HepG2 (cell line): ENCODE data around the gene KCTD4. TPM values are rescaled to one million over a fixed set of nuclear protein-coding genes. Genes with fewer than 3 reads are reported as not detected.

Experiments
- ATAC-seq: fragments of 200-7000 bp; cut with Tn5 transposase; 3 replicates; pipeline ENCODE4 v1.9.1; 2020; ENCODE audit warnings: mild to moderate bottlenecking, moderate library complexity
- BruUV-seq: library from RNA; stranded (reverse); fragments of 400-500 nt; replicated peaks from 2 replicates; lab custom pipeline; 2021; lab: Mats Ljungman, UMichigan
- CTCF ChIA-PET: fragments of 300-600 bp; formaldehyde crosslinking; extraction: SDS; loops from one replicate; lab custom pipeline; 2021; ENCODE audit warnings: low total read pairs, inconsistent platforms, low intra/inter-chr PET ratio; lab: Yijun Ruan, JAX
- POLR2A ChIA-PET: fragments of 350-600 bp; sonication (Branson Sonifier 250); formaldehyde crosslinking; loops from one replicate; lab custom pipeline; 2020; ENCODE audit warnings: antibody characterized with exemption, inconsistent platforms; lab: Yijun Ruan, JAX
- DNase-seq: peaks from one replicate; pipeline ENCODE4 v3.0.0-alpha.2; 2015; ENCODE audit warnings: low spot score
- FAIRE-seq: peaks from 3 replicates; lab custom pipeline; 2011; peaks lifted over from hg19 to GRCh38; lab: Jason Lieb, UNC
- H2AFZ ChIP-seq: one replicate; pipeline ENCODE4 v1.6.1; 2011; ENCODE audit warnings: low read length, inconsistent platforms
- H3K27ac ChIP-seq: fragments of 300-600 bp; 3 replicates; pipeline ENCODE4 v1.8.0; 2011; ENCODE audit warnings: mixed run types, mild to moderate bottlenecking, mixed read lengths, low read length, inconsistent platforms; ENCODE audit not compliant: insufficient read depth; ENCODE audit errors: extremely low read length
- H3K27me3 ChIP-seq, 2 experiments: fragments of 200-600 bp in 1 of 2; 2 replicates in 1 of 2; 3 replicates in 1 of 2; pipeline versions ENCODE4 v1.6.0 to v1.8.0; 2011; ENCODE audit warnings: low read length in 2 of 2, mild to moderate bottlenecking in 2 of 2, moderate library complexity in 2 of 2, inconsistent platforms in 1 of 2; ENCODE audit not compliant: insufficient read depth in 2 of 2, control insufficient read depth in 1 of 2
- H3K36me3 ChIP-seq, 2 experiments: fragments of 200-600 bp in 1 of 2; replicated peaks in 1 of 2; 2 replicates in 1 of 2; 3 replicates in 1 of 2; pipeline versions ENCODE4 v1.5.1 to v1.8.0; 2011; ENCODE audit warnings: low read length in 2 of 2, inconsistent platforms in 1 of 2; ENCODE audit not compliant: insufficient read depth in 2 of 2, control insufficient read depth in 1 of 2
- H3K4me1 ChIP-seq: 2 replicates; pipeline ENCODE4 v1.5.1; 2012; ENCODE audit warnings: low read length, inconsistent platforms; ENCODE audit not compliant: insufficient read depth
- H3K4me2 ChIP-seq: 2 replicates; pipeline ENCODE4 v1.6.0; 2011; ENCODE audit warnings: low read depth, low read length, inconsistent platforms
- H3K4me3 ChIP-seq, 3 experiments: fragments of 200-600 bp in 1 of 3; sonication (generic), shearing (Covaris generic) in 1 of 3; replicated peaks in 1 of 3; 2 replicates each; pipeline ENCODE4 v1.5.1; 2011 to 2016; ENCODE audit warnings: low read length in 3 of 3, inconsistent platforms in 2 of 3, low read depth in 2 of 3, mild to moderate bottlenecking in 2 of 3, control low read depth in 1 of 3, mixed read lengths in 1 of 3; ENCODE audit not compliant: insufficient read depth in 1 of 3
- H3K79me2 ChIP-seq: one replicate; pipeline ENCODE4 v1.6.1; 2011; ENCODE audit warnings: low read length, inconsistent platforms; ENCODE audit not compliant: insufficient read depth
- H3K9ac ChIP-seq: 2 replicates; pipeline ENCODE4 v1.6.0; 2011; ENCODE audit warnings: mild to moderate bottlenecking, low read depth, low read length, inconsistent platforms; ENCODE audit not compliant: insufficient read depth
- H3K9me3 ChIP-seq: 2 replicates; pipeline ENCODE4 v1.5.1; 2012; ENCODE audit warnings: mild to moderate bottlenecking, low read length
- H4K20me1 ChIP-seq: 2 replicates; pipeline ENCODE4 v1.6.0; 2011; ENCODE audit warnings: inconsistent platforms, mild to moderate bottlenecking, low read length, moderate library complexity; ENCODE audit not compliant: insufficient read depth
- ASH2L ChIP-seq: fragments of 300-600, 200-600 bp; sonication (generic); IDR thresholded peaks from 2 replicates; pipeline ENCODE4 v1.7.0; 2017; ENCODE audit warnings: low read depth, mild to moderate bottlenecking, moderate library complexity, mixed read lengths, low read length; ENCODE audit not compliant: insufficient read length
- HNF4A ChIP-seq: sonication (generic); formaldehyde crosslinking; IDR thresholded peaks from 2 replicates; pipeline ENCODE4 v1.4.0; 2020; ENCODE audit warnings: missing genetic modification reagents
- HOMEZ ChIP-seq: IDR thresholded peaks from 2 replicates; pipeline ENCODE4 v1.6.1; 2016; ENCODE audit warnings: low read depth
- IRF2 ChIP-seq: IDR thresholded peaks from 2 replicates; pipeline ENCODE4 v1.6.1; 2018; ENCODE audit warnings: missing genetic modification reagents, missing compliant biosample characterization
- KAT8 ChIP-seq: IDR thresholded peaks from 2 replicates; pipeline ENCODE4 v1.6.1; 2016; ENCODE audit warnings: missing genetic modification reagents, missing compliant biosample characterization
- NR2F1 ChIP-seq, 2 experiments: fragments of 450-650 bp in 1 of 2; formaldehyde crosslinking in 1 of 2; IDR thresholded peaks; 2 replicates each; pipeline versions ENCODE4 v1.5.0 to v1.6.1; 2016 to 2020; ENCODE audit warnings: mild to moderate bottlenecking in 1 of 2, missing compliant biosample characterization in 1 of 2, missing genetic modification reagents in 1 of 2, moderate library complexity in 1 of 2
- PAXIP1 ChIP-seq: sonication (generic); formaldehyde crosslinking; conservative IDR thresholded peaks from 2 replicates; pipeline ENCODE4 v1.4.0; 2020; ENCODE audit warnings: mild to moderate bottlenecking, missing genetic modification reagents, moderate library complexity
- SMAD1 ChIP-seq: sonication (generic); formaldehyde crosslinking; IDR thresholded peaks from 2 replicates; pipeline ENCODE4 v1.4.0; 2020; ENCODE audit warnings: missing genetic modification reagents, low read depth, mild to moderate bottlenecking, borderline replicate concordance
- SOX13 ChIP-seq, 3 experiments: fragments of 450-650 bp in 1 of 3; sonication (generic) in 1 of 3; formaldehyde crosslinking in 1 of 3; IDR thresholded peaks in 2 of 3; conservative IDR thresholded peaks in 1 of 3; 2 replicates each; pipeline versions ENCODE4 v1.5.0 to v1.6.1; 2016 to 2020; ENCODE audit warnings: antibody characterized with exemption in 1 of 3, mild to moderate bottlenecking in 1 of 3, missing compliant biosample characterization in 1 of 3, missing genetic modification reagents in 1 of 3, moderate library complexity in 1 of 3
- WGBS: methylation state at CpG from one replicate; pipeline ENCODE4 v1.1.6; 2017; ENCODE audit warnings: low lambda C conversion rate; 5-methylcytosine and 5-hydroxymethylcytosine counted together
- in situ Hi-C: cut with HindIII; loops from 2 replicates; pipeline ENCODE4 v1.10.0; 2017; ENCODE audit warnings: low pct_unique_long_range_greater_than_20kb; ENCODE audit not compliant: extremely low pct_ligation_motif_present
- intact Hi-C: fragments of 100-400 bp; cut with micrococcal nuclease; formaldehyde crosslinking; loops from one replicate; pipeline ENCODE4 v1.10.0; 2022; ENCODE audit not compliant: unreplicated experiment
- polyA plus RNA-seq, 8 experiments: library from polyadenylated mRNA; depleted of rRNA in 3 of 8; stranded (reverse) in 7 of 8; unstranded in 1 of 8; fragments of >200 nt; fragmentation: Illumina TruSeq in 4 of 8; extraction: Trizol in 4 of 8; gene quantifications; 2 replicates each; pipeline versions ENCODE4 v1.2.1 to v1.2.3, GENCODE V29; 2011 to 2016; ENCODE audit warnings: low read depth in 4 of 8, missing spikeins in 1 of 8, mixed read lengths in 1 of 8; ENCODE audit not compliant: insufficient read depth in 1 of 8
- total RNA-seq, 5 experiments: library from RNA; depleted of rRNA; stranded (reverse); fragments of >200 nt; fragmentation: Illumina TruSeq; extraction: Trizol; gene quantifications; 2 replicates each; pipeline ENCODE4 v1.2.3, GENCODE V29; 2016; ENCODE audit warnings: low read depth in 1 of 5
- TF ChIP-seq, protein P1 (sequence below): sonication (generic); formaldehyde crosslinking; IDR thresholded peaks from 2 replicates; pipeline ENCODE4 v1.5.0; 2020; ENCODE audit warnings: mild to moderate bottlenecking, missing genetic modification reagents, borderline replicate concordance
- TF ChIP-seq, protein P2 (sequence below): sonication (generic); IDR thresholded peaks from 2 replicates; pipeline ENCODE4 v1.6.1; 2016; ENCODE audit warnings: low read depth, borderline replicate concordance

The KCTD4 gene
- total and polyA plus RNA-seq, 2 of the 13 experiments (the other 11 are each of a cell fraction or from before 2014, with no cell fraction given): not detected

DNA sequence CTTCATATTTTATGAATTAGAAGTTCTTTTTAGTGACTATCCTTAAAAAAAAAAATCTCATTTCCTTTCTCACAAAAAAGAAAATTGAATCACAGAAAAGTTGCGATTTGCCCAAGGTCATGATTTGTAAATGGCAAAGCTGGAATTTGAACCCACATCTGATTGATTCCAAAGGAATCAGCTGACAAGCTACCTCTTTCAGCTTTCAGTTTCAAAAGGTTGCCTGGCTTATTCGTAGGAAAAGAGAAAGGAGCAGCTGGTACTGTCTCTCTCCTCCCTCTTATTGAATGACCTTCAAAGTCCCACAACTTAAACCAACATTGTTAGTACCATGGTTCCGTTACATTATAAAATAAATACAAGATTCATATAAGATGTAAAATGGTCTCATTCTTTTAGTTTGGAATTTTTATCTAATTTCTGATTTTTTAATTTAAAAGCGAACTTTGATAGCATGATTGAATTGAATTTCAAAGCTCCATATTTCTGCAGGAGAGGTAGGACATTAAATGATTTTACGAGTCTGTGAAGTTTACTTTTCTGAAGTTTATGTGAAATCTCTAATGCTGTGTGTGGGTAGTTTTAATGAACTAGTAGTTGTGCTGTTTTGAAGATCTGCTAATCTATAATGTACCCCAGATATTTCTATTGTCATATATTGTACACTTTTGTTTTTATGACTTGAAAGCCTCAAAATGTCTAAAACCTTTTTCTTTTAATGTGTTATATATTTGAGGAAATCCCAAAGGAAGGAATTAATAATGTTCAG lies 18.5 kb upstream of the KCTD4 start:
- peaks cover 27% of the 10 kb centered on the region for H3K4me1 ChIP-seq
- intact Hi-C loops (no loop called here), in situ Hi-C loops (no loop called here)
- no peak overlapping the region for H2AFZ ChIP-seq
- DNase-seq: peak; percentile 65
- peak overlapping the region in 1 of 3 experiments; percentile 3; a peak in 1 of 6 replicates for H3K4me3 ChIP-seq
- H3K9ac ChIP-seq: no peak overlapping the region; the same call in 1 of the 2 replicates
- no peaks in the 10 kb centered on the region for H3K36me3 ChIP-seq
- CTCF ChIA-PET: no interaction called here
- BruUV-seq: no TSS peak
- H3K27me3 ChIP-seq: no peaks in the 10 kb centered on the region
- no peaks in the 10 kb centered on the region for H4K20me1 ChIP-seq
- peak overlapping the region; percentile 34 for H3K4me2 ChIP-seq
- peak; percentile 43 for FAIRE-seq
- POLR2A ChIA-PET: interaction anchor here (0.8 kb wide), 1 partner anchor 181 kb away, joined by 3 read pairs; no protein-coding TSS in a partner anchor
- peak; percentile 92 for ATAC-seq
- no peaks in the 10 kb centered on the region for H3K79me2 ChIP-seq
- peak overlapping the region; percentile 56 for H3K27ac ChIP-seq
- 49% methylated on average over 5 of the region's 5 CpGs for WGBS
- H3K9me3 ChIP-seq: no peaks in the 10 kb centered on the region
- no peak for TF ChIP-seq SMAD1 (CRISPR knock-in tag)
- TF ChIP-seq HOMEZ (CRISPR knock-in tag): 0 out of 2 replicates have a peak, but pooled peaks have one; percentile 73
- peak; percentile 74 for TF ChIP-seq HNF4A (CRISPR knock-in tag)
- TF ChIP-seq IRF2 (CRISPR knock-in tag): peak; percentile 63
- TF ChIP-seq PAXIP1: peak; percentile 65
- peak; percentile 53 for TF ChIP-seq ASH2L
- TF ChIP-seq, protein P1, sequence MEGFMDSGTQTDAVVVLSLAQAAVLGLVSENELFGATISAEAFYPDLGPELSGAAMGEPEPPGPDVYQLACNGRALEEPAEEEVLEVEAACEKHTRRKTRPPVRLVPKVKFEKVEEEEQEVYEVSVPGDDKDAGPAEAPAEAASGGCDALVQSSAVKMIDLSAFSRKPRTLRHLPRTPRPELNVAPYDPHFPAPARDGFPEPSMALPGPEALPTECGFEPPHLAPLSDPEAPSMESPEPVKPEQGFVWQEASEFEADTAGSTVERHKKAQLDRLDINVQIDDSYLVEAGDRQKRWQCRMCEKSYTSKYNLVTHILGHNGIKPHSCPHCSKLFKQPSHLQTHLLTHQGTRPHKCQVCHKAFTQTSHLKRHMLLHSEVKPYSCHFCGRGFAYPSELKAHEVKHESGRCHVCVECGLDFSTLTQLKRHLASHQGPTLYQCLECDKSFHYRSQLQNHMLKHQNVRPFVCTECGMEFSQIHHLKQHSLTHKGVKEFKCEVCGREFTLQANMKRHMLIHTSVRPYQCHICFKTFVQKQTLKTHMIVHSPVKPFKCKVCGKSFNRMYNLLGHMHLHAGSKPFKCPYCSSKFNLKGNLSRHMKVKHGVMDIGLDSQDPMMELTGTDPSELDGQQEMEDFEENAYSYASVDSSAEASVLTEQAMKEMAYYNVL (CRISPR knock-in tag): no peak
- TF ChIP-seq, protein P2, sequence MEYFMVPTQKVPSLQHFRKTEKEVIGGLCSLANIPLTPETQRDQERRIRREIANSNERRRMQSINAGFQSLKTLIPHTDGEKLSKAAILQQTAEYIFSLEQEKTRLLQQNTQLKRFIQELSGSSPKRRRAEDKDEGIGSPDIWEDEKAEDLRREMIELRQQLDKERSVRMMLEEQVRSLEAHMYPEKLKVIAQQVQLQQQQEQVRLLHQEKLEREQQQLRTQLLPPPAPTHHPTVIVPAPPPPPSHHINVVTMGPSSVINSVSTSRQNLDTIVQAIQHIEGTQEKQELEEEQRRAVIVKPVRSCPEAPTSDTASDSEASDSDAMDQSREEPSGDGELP: peak; percentile 91
- no peak for TF ChIP-seq SOX13 (IDR thresholded peaks at IDR 0.05)
- peak in 1 of 2 experiments; percentile 11; a peak in 1 of 4 replicates for TF ChIP-seq SOX13 (CRISPR knock-in tag; conservative IDR thresholded peaks at IDR 0.05 in 1 of 2, IDR thresholded peaks at IDR 0.05 in 1 of 2)
- TF ChIP-seq KAT8 (CRISPR knock-in tag): peak; percentile 65
- TF ChIP-seq NR2F1 (CRISPR knock-in tag; IDR thresholded peaks at IDR 0.05): peak in 1 of 2 experiments; percentile 33; a peak in 1 of 4 replicates
